HCT116 (cell line): ENCODE data around the gene FMN1. TPM values are rescaled to one million over a fixed set of nuclear protein-coding genes. Genes with fewer than 3 reads are reported as not detected.

Experiments
- ATAC-seq: fragments of 200-7000 bp; cut with Tn5 transposase; 2 replicates; pipeline ENCODE4 v1.9.1; 2020; ENCODE audit warnings: mild to moderate bottlenecking, moderate library complexity
- BruUV-seq: library from RNA; stranded (reverse); fragments of 400-500 nt; replicated peaks from 2 replicates; lab custom pipeline; 2021; lab: Mats Ljungman, UMichigan
- CTCF ChIA-PET: fragments of 300-600 bp; sonication (Branson Sonifier 250); formaldehyde crosslinking; loops from one replicate; lab custom pipeline; 2021; ENCODE audit warnings: antibody characterized with exemption; lab: Charles Lee
- POLR2A ChIA-PET: fragments of 300-600, 350-600 bp; sonication (Branson Sonifier 250); formaldehyde crosslinking; loops from one replicate; lab custom pipeline; 2021; ENCODE audit warnings: antibody characterized with exemption; lab: Charles Lee
- RAD21 ChIA-PET, 2 experiments: fragments of 300-600 bp; sonication (Branson Sonifier 250); formaldehyde crosslinking; loops; one replicate each; lab custom pipeline; 2023; ENCODE audit warnings: low total read pairs in 2 of 2; ENCODE audit not compliant: uncharacterized antibody in 2 of 2, unreplicated experiment in 2 of 2, low non-redundant PET in 1 of 2; lab: Charles Lee
- DNase-seq: peaks from one replicate; pipeline ENCODE4 v3.0.0-alpha.2; 2010; ENCODE audit warnings: low read depth, low spot score
- H2AFZ ChIP-seq: fragments of 200-600 bp; shearing (Covaris generic), sonication (generic); 2 replicates; pipeline ENCODE4 v1.6.1; 2017; ENCODE audit warnings: low read depth, mixed run types, mixed read lengths, antibody characterized with exemption, low read length; ENCODE audit not compliant: poor library complexity, severe bottlenecking
- H3K27ac ChIP-seq: 2 replicates; pipeline ENCODE4 v1.5.1; 2012; ENCODE audit warnings: low read depth, low read length
- H3K27me3 ChIP-seq: fragments of 200-600 bp; sonication (generic); 2 replicates; pipeline ENCODE4 v1.6.1; 2016; ENCODE audit warnings: mixed run types, low read length, mixed read lengths; ENCODE audit not compliant: insufficient read depth
- H3K36me3 ChIP-seq, 2 experiments: fragments of 200-500 bp in 1 of 2; fragments of 200-600 bp in 1 of 2; sonication (Bioruptor generic) in 1 of 2; sonication (generic) in 1 of 2; 2 replicates each; pipeline versions ENCODE4 v1.5.1 to v1.6.1; 2014 to 2016; ENCODE audit warnings: low read length in 2 of 2, inconsistent platforms in 1 of 2, mixed read lengths in 1 of 2, mixed run types in 1 of 2; ENCODE audit not compliant: insufficient read depth in 2 of 2, control insufficient read depth in 1 of 2
- H3K4me1 ChIP-seq, 2 experiments: fragments of 200-600 bp in 1 of 2; sonication (generic) in 1 of 2; 2 replicates each; pipeline versions ENCODE4 v1.5.1 to v1.6.1; 2012 to 2017; ENCODE audit warnings: low read length in 2 of 2, inconsistent platforms in 1 of 2, mild to moderate bottlenecking in 1 of 2, mixed read lengths in 1 of 2, mixed run types in 1 of 2, moderate library complexity in 1 of 2; ENCODE audit not compliant: insufficient read depth in 2 of 2, control insufficient read depth in 1 of 2
- H3K4me2 ChIP-seq: fragments of 200-600 bp; sonication (generic); 2 replicates; pipeline ENCODE4 v1.6.1; 2017; ENCODE audit warnings: mixed run types, low read length, mixed read lengths
- H3K4me3 ChIP-seq, 2 experiments: fragments of 200-600 bp in 1 of 2; sonication (generic) in 1 of 2; replicated peaks in 1 of 2; 2 replicates each; pipeline ENCODE4 v1.5.1; 2011 to 2016; ENCODE audit warnings: low read length in 2 of 2, control low read depth in 1 of 2, low read depth in 1 of 2, mild to moderate bottlenecking in 1 of 2, mixed read lengths in 1 of 2, mixed run types in 1 of 2
- H3K79me2 ChIP-seq: fragments of 200-600 bp; sonication (generic); 2 replicates; pipeline ENCODE4 v1.6.1; 2017; ENCODE audit warnings: mild to moderate bottlenecking, mixed run types, low read length, moderate library complexity, mixed read lengths; ENCODE audit not compliant: insufficient read depth
- H3K9ac ChIP-seq: fragments of 200-600 bp; sonication (generic); 2 replicates; pipeline ENCODE4 v1.6.1; 2016; ENCODE audit warnings: low read length, mixed read lengths
- H3K9me2 ChIP-seq: fragments of 200-600 bp; sonication (generic), shearing (Covaris generic); 2 replicates; pipeline ENCODE4 v1.6.1; 2017; ENCODE audit warnings: mixed run types, mild to moderate bottlenecking, moderate library complexity; ENCODE audit not compliant: insufficient read depth
- H3K9me3 ChIP-seq, 2 experiments: fragments of 200-500 bp in 1 of 2; fragments of 200-600 bp in 1 of 2; sonication (Bioruptor generic) in 1 of 2; sonication (generic) in 1 of 2; 2 replicates each; pipeline ENCODE4 v1.6.1; 2014 to 2017; ENCODE audit warnings: low read length in 2 of 2, mixed read lengths in 2 of 2, inconsistent platforms in 1 of 2, low read depth in 1 of 2, mild to moderate bottlenecking in 1 of 2, mixed run types in 1 of 2, moderate library complexity in 1 of 2; ENCODE audit not compliant: control insufficient read depth in 1 of 2, insufficient read depth in 1 of 2
- H4K20me1 ChIP-seq: fragments of 200-600 bp; sonication (generic), shearing (Covaris generic); 2 replicates; pipeline ENCODE4 v1.6.1; 2017; ENCODE audit warnings: mixed run types, mild to moderate bottlenecking, moderate library complexity; ENCODE audit not compliant: insufficient read depth
- CBX3 ChIP-seq: IDR thresholded peaks from 2 replicates; pipeline ENCODE4 v1.6.1; 2012; ENCODE audit warnings: low read depth
- EZH2phosphoT487 ChIP-seq: fragments of 200-600 bp; IDR thresholded peaks from 2 replicates; pipeline ENCODE4 v1.6.1; 2018; ENCODE audit warnings: antibody characterized with exemption, borderline replicate concordance
- FOSL1 ChIP-seq: IDR thresholded peaks from 2 replicates; pipeline ENCODE4 v1.6.1; 2012; ENCODE audit warnings: low read depth
- JUND ChIP-seq: IDR thresholded peaks from 2 replicates; pipeline ENCODE4 v1.6.1; 2012
- POLR2AphosphoS5 ChIP-seq: IDR thresholded peaks from 2 replicates; pipeline ENCODE4 v1.6.1; 2011; ENCODE audit warnings: mild to moderate bottlenecking, low read depth, low read length, moderate library complexity
- SIN3A ChIP-seq: IDR thresholded peaks from 2 replicates; pipeline ENCODE4 v1.6.1; 2012; ENCODE audit warnings: low read depth
- SP1 ChIP-seq: IDR thresholded peaks from 2 replicates; pipeline ENCODE4 v1.6.1; 2012; ENCODE audit warnings: low read depth
- YY1 ChIP-seq: IDR thresholded peaks from 2 replicates; pipeline ENCODE4 v1.6.1; 2011; ENCODE audit warnings: low read length, low read depth, moderate library complexity, mild to moderate bottlenecking; ENCODE audit not compliant: insufficient replicate concordance; ENCODE audit errors: extremely low read depth
- ZNF274 ChIP-seq: fragments of 200-500 bp; sonication (Bioruptor generic); IDR thresholded peaks from 2 replicates; pipeline ENCODE4 v1.6.1; 2014; ENCODE audit warnings: mild to moderate bottlenecking, low read depth, low read length, inconsistent platforms
- intact Hi-C: fragments of 100-400 bp; cut with micrococcal nuclease; formaldehyde crosslinking; loops from 2 replicates; pipeline ENCODE4 v1.10.0; 2022
- total RNA-seq: library from RNA; stranded (reverse); gene quantifications from one replicate; pipeline ENCODE4 v1.2.1, GENCODE V29; 2021; ENCODE audit not compliant: unreplicated experiment
- TF ChIP-seq, protein P1 (sequence below): IDR thresholded peaks from 2 replicates; pipeline ENCODE4 v1.6.1; 2012
- TF ChIP-seq, protein P2 (sequence below), 3 experiments: fragments of 200-600 bp in 1 of 3; sonication (generic) in 1 of 3; IDR thresholded peaks in 2 of 3; conservative IDR thresholded peaks in 1 of 3; 2 replicates each; pipeline ENCODE4 v1.5.1; 2012 to 2017; ENCODE audit warnings: low read depth in 2 of 3, low read length in 2 of 3, antibody characterized with exemption in 1 of 3, borderline replicate concordance in 1 of 3, control low read depth in 1 of 3, mild to moderate bottlenecking in 1 of 3, mixed read lengths in 1 of 3, mixed run types in 1 of 3, moderate library complexity in 1 of 3; ENCODE audit not compliant: insufficient read depth in 1 of 3

The FMN1 gene
- total RNA-seq, 1 experiment from 2014 or later = 0.39 TPM

DNA sequence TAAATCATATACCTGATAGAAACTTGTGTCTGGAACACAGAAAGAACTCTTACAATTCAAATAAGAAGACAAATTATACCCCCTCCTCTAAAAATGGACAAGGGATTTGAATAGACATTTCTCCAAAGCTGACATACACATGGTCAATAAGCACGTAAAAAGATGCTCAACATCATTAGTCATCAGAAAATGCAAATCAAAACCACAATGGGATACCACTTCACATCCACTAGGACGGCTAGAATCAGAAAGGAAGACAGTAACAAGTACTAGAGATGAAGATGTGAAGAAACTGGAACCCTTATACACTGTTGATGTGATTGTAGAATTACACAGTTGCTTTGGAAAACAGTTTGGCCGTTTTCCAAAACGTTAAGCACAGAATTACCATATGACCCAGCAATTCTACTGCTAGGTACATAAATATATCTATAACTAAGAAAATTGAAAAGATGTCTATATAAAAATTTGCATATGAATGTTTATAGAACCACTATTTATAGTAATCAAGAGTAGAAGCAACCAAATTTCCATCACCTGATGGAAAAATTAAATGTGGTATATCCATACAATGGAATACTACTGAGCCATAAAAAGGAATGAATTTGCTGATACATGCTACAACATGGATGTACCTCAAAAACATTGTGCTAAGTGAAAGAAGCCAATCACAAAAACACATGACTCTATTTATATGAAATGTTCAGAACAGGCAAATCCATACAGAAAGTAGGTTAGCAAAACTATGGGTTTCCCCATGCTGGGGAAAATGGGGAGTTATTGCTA lies 415.9 kb downstream of the FMN1 start:
- Histone ChIP-seq H4K20me1 (no peaks in the 10 kb centered on the region), H3K9me2 (no peaks in the 10 kb centered on the region), H3K36me3 (no peaks in the 10 kb centered on the region), H3K27me3 (no peaks in the 10 kb centered on the region), H3K27ac (no peak overlapping the region), H3K4me1 (peaks cover 0 to 11% of the 10 kb centered on the region in 2 experiments; a peak in 1 of 4 replicates), H2AFZ (no peak overlapping the region), H3K79me2 (no peaks in the 10 kb centered on the region), H3K9ac (no peak overlapping the region), H3K9me3 (no peaks in the 10 kb centered on the region), H3K4me3 (no peak overlapping the region), H3K4me2 (no peak overlapping the region)
- CTCF ChIA-PET = no interaction called here
- no TSS peak for BruUV-seq
- RAD21 ChIA-PET = no interaction called here
- POLR2A ChIA-PET = no interaction called here
- intact Hi-C loops = no loop called here
- no peak for DNase-seq
- no peak for ATAC-seq
- no peak for TF ChIP-seq JUND
- TF ChIP-seq, protein P1, sequence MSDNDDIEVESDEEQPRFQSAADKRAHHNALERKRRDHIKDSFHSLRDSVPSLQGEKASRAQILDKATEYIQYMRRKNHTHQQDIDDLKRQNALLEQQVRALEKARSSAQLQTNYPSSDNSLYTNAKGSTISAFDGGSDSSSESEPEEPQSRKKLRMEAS = no peak
- TF ChIP-seq POLR2AphosphoS5 = no peak
- TF ChIP-seq, all 23 proteins: peak for 0

DNA sequence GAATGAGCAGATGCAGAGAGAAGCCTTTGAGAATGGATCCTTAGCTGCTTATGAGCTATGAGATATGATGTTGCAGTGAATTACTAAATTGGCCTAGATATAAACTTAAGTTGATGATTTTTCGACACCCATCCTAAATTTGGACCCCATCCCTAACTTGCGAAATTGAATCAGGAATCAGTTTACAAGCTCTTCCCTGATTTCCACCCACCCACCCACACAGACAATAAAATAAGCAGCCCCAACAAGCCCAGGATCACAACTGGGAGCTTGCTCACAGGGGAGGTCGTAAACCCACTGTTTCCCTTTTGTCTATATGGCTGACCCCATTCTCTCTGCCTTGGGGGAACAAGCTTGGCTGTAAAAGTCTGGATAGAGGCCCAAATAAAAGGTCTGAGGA lies 419.4 kb downstream of the FMN1 start:
- no TSS peak for BruUV-seq
- CTCF ChIA-PET = no interaction called here
- H3K27me3 ChIP-seq = no peaks in the 10 kb centered on the region
- no peaks in the 10 kb centered on the region for H3K9me2 ChIP-seq
- H4K20me1 ChIP-seq = no peaks in the 10 kb centered on the region
- no peak overlapping the region for H3K9ac ChIP-seq
- no peak overlapping the region for H3K4me3 ChIP-seq
- TF ChIP-seq SIN3A (no peak), EZH2phosphoT487 (no peak), ZNF274 (no peak), SP1 (no peak), POLR2AphosphoS5 (no peak), FOSL1 (no peak), CBX3 (no peak), YY1 (no peak)
- TF ChIP-seq, protein P2, sequence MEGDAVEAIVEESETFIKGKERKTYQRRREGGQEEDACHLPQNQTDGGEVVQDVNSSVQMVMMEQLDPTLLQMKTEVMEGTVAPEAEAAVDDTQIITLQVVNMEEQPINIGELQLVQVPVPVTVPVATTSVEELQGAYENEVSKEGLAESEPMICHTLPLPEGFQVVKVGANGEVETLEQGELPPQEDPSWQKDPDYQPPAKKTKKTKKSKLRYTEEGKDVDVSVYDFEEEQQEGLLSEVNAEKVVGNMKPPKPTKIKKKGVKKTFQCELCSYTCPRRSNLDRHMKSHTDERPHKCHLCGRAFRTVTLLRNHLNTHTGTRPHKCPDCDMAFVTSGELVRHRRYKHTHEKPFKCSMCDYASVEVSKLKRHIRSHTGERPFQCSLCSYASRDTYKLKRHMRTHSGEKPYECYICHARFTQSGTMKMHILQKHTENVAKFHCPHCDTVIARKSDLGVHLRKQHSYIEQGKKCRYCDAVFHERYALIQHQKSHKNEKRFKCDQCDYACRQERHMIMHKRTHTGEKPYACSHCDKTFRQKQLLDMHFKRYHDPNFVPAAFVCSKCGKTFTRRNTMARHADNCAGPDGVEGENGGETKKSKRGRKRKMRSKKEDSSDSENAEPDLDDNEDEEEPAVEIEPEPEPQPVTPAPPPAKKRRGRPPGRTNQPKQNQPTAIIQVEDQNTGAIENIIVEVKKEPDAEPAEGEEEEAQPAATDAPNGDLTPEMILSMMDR (IDR thresholded peaks at IDR 0.05 in 2 of 3, conservative IDR thresholded peaks at IDR 0.05 in 1 of 3; ENCODE audit: borderline replicate concordance in 1 of 3, insufficient read depth in 1 of 3, low read depth in 2 of 3, low read length in 2 of 3) = no peak
- TF ChIP-seq, all 23 proteins: peak for 0
- Histone ChIP-seq H3K27ac (no peak overlapping the region), H3K36me3 (no peaks in the 10 kb centered on the region), H2AFZ (no peak overlapping the region), H3K4me1 (peaks cover 0 to 15% of the 10 kb centered on the region in 2 experiments; a peak in 1 of 4 replicates), H3K9me3 (no peaks in the 10 kb centered on the region), H3K4me2 (no peak overlapping the region), H3K79me2 (no peaks in the 10 kb centered on the region)
- ChIA-PET RAD21 (no interaction called here), POLR2A (no interaction called here)
- no peak for ATAC-seq
- intact Hi-C loops = no loop called here
- DNase-seq = no peak
